GM12878 (cell line): ENCODE measurements around the gene BAG3. TPM values are rescaled to one million over a fixed set of nuclear protein-coding genes. Genes with fewer than 3 reads are reported as not detected.

Experiments used
- ATAC-seq: fragments of 200-7000 bp; cut with Tn5 transposase; 3 replicates; pipeline ENCODE4 v1.9.1; 2020; ENCODE audit warnings: mild to moderate bottlenecking, moderate library complexity
- BruUV-seq: library from RNA; stranded (reverse); fragments of 400-500 nt; replicated peaks from 2 replicates; lab custom pipeline; 2021; lab: Mats Ljungman, UMichigan
- CTCF ChIA-PET: fragments of 300-600 bp; sonication (Branson Sonifier 250); formaldehyde crosslinking; extraction: SDS; loops from one replicate; lab custom pipeline; 2021; ENCODE audit warnings: inconsistent platforms; lab: Yijun Ruan, JAX
- POLR2A ChIA-PET: fragments of 350-600 bp; formaldehyde crosslinking; extraction: SDS; loops from one replicate; lab custom pipeline; 2021; ENCODE audit warnings: inconsistent platforms; lab: Charles Lee
- RAD21 ChIA-PET: fragments of 300-600 bp; sonication (Branson Sonifier 250); formaldehyde crosslinking; loops from one replicate; lab custom pipeline; 2023; ENCODE audit warnings: antibody characterized with exemption; ENCODE audit not compliant: unreplicated experiment; lab: Charles Lee
- SMC1A ChIA-PET: fragments of 300-600 bp; sonication (Branson Sonifier 250); formaldehyde crosslinking; loops from one replicate; lab custom pipeline; 2023; ENCODE audit not compliant: unreplicated experiment, uncharacterized antibody; lab: Charles Lee
- DNase-seq: peaks from one replicate; pipeline ENCODE4 v3.0.0-alpha.2; 2011; ENCODE audit warnings: low read depth, low spot score
- FAIRE-seq: peaks from 3 replicates; lab custom pipeline; 2011; peaks lifted over from hg19 to GRCh38; lab: Jason Lieb, UNC
- H2AFZ ChIP-seq: 2 replicates; pipeline ENCODE4 v1.6.0; 2011; ENCODE audit warnings: low read depth, low read length, control low read depth; ENCODE audit not compliant: control insufficient read depth
- H3K27ac ChIP-seq: 2 replicates; pipeline ENCODE4 v1.5.1; 2011; ENCODE audit warnings: control low read depth; ENCODE audit not compliant: control insufficient read depth, insufficient read depth
- H3K27me3 ChIP-seq, 2 experiments: replicated peaks in 1 of 2; 2 replicates each; pipeline versions ENCODE4 v1.6.0 to v1.6.1; 2011; ENCODE audit warnings: low read length in 1 of 2; ENCODE audit not compliant: control insufficient read depth in 2 of 2, insufficient read depth in 2 of 2
- H3K36me3 ChIP-seq, 2 experiments: 2 replicates each; pipeline ENCODE4 v1.5.1; 2011; ENCODE audit warnings: low read length in 1 of 2; ENCODE audit not compliant: control insufficient read depth in 2 of 2, insufficient read depth in 2 of 2
- H3K4me1 ChIP-seq: 2 replicates; pipeline ENCODE4 v1.6.1; 2011; ENCODE audit warnings: mild to moderate bottlenecking, low read length, moderate library complexity, mixed read lengths; ENCODE audit not compliant: control insufficient read depth, insufficient read depth
- H3K4me2 ChIP-seq: 2 replicates; pipeline ENCODE4 v1.6.0; 2011; ENCODE audit warnings: control low read depth; ENCODE audit not compliant: control insufficient read depth, insufficient read depth
- H3K4me3 ChIP-seq: fragments of 200-600 bp; sonication (generic); 2 replicates; pipeline ENCODE4 v1.5.1; 2016
- H3K79me2 ChIP-seq: 2 replicates; pipeline ENCODE4 v1.6.0; 2011; ENCODE audit warnings: low read length; ENCODE audit not compliant: control insufficient read depth, insufficient read depth
- H3K9ac ChIP-seq: 2 replicates; pipeline ENCODE4 v1.8.0; 2011; ENCODE audit warnings: low read length, control low read depth, mixed read lengths; ENCODE audit not compliant: control insufficient read depth, insufficient read depth
- H3K9me3 ChIP-seq: replicated peaks from 3 replicates; pipeline ENCODE4 v1.5.1; 2011; ENCODE audit warnings: mild to moderate bottlenecking, low read length; ENCODE audit not compliant: control insufficient read depth, insufficient read depth
- H4K20me1 ChIP-seq: 2 replicates; pipeline ENCODE4 v1.6.0; 2011; ENCODE audit not compliant: control insufficient read depth, insufficient read depth
- CBX3 ChIP-seq: fragments of 200-600 bp; sonication (generic); IDR thresholded peaks from 2 replicates; pipeline ENCODE4 v1.6.1; 2016; ENCODE audit warnings: low read depth, borderline replicate concordance
- HCFC1 ChIP-seq: fragments of 150-350 bp; IDR thresholded peaks from 2 replicates; pipeline ENCODE4 v1.6.1; 2014; ENCODE audit warnings: low read length
- HDGF ChIP-seq: fragments of 450-650 bp; IDR thresholded peaks from 2 replicates; pipeline ENCODE4 v1.6.1; 2016; ENCODE audit warnings: antibody characterized with exemption
- KAT2A ChIP-seq: conservative IDR thresholded peaks from 2 replicates; pipeline ENCODE4 v1.6.1; 2011; ENCODE audit warnings: low read depth, low read length; ENCODE audit not compliant: control insufficient read depth
- PML ChIP-seq: IDR thresholded peaks from 2 replicates; pipeline ENCODE4 v1.6.1; 2012; ENCODE audit warnings: low read length, inconsistent platforms
- POLR2A ChIP-seq: IDR thresholded peaks from 2 replicates; pipeline ENCODE4 v1.6.1; 2011; ENCODE audit warnings: low read depth, mild to moderate bottlenecking, low read length
- RELA ChIP-seq: fragments of 450-650 bp; IDR thresholded peaks from 2 replicates; pipeline ENCODE4 v1.8.0; 2014; ENCODE audit warnings: borderline replicate concordance; ENCODE audit not compliant: partially characterized antibody
- SPI1 ChIP-seq: IDR thresholded peaks from 2 replicates; pipeline ENCODE4 v1.6.1; 2011; ENCODE audit warnings: low read depth, mild to moderate bottlenecking, low read length, moderate library complexity, borderline replicate concordance; ENCODE audit not compliant: insufficient read depth
- SREBF1 ChIP-seq: IDR thresholded peaks from 2 replicates; pipeline ENCODE4 v1.6.1; 2012; ENCODE audit warnings: mild to moderate bottlenecking, low read length
- SRF ChIP-seq, 2 experiments: IDR thresholded peaks; 2 replicates each; pipeline ENCODE4 v1.6.1; 2011; ENCODE audit warnings: low read depth in 2 of 2, low read length in 2 of 2, mild to moderate bottlenecking in 1 of 2, moderate library complexity in 1 of 2
- STAT3 ChIP-seq: IDR thresholded peaks from 2 replicates; pipeline ENCODE4 v1.6.1; 2011; ENCODE audit warnings: low read depth, low read length, improper control_type of control experiment
- YBX1 ChIP-seq: fragments of 450-650 bp; IDR thresholded peaks from 2 replicates; pipeline ENCODE4 v1.6.1; 2016; ENCODE audit warnings: antibody characterized with exemption
- WGBS: methylation state at CpG from one replicate; pipeline ENCODE4 v1.1.6; 2016; ENCODE audit warnings: low lambda C conversion rate; ENCODE audit not compliant: insufficient replicate concordance, insufficient coverage; ENCODE audit errors: missing lambda C conversion rate; 5-methylcytosine and 5-hydroxymethylcytosine counted together
- in situ Hi-C: fragments of 300-500 bp; cut with MboI; formaldehyde crosslinking; loops from 9 replicates; pipeline ENCODE4 v1.14.3; 2018; ENCODE audit warnings: mixed read lengths
- intact Hi-C: fragments of 100-400 bp; cut with micrococcal nuclease; formaldehyde crosslinking; loops from one replicate; pipeline ENCODE4 v1.14.2; 2022; ENCODE audit not compliant: unreplicated experiment
- polyA plus RNA-seq, 11 experiments: library from polyadenylated mRNA; depleted of rRNA in 4 of 11; unstranded in 6 of 11; stranded (reverse) in 5 of 11; fragments of >200 nt; fragmentation: Nextera tagmentation in 4 of 11; fragmentation: Illumina TruSeq in 1 of 11; extraction: Ambion mirVana in 4 of 11; extraction: Trizol in 1 of 11; gene quantifications; 1 replicate in 1 of 11; 2 replicates in 10 of 11; pipeline versions ENCODE4 v1.2.1 to v1.2.3, GENCODE V29; 2011 to 2016; ENCODE audit warnings: inconsistent platforms in 2 of 11, missing spikeins in 2 of 11, low read depth in 1 of 11
- total RNA-seq, 4 experiments: library from RNA; depleted of rRNA in 3 of 4; stranded (reverse); fragments of >200 nt in 3 of 4; fragmentation: Illumina TruSeq in 1 of 4; extraction: Trizol in 1 of 4; gene quantifications; 2 replicates each; pipeline versions ENCODE4 v1.2.1 to v1.2.3, GENCODE V29; 2013 to 2021
- TF ChIP-seq, protein P1 (sequence below): fragments of 450-650 bp; IDR thresholded peaks from 2 replicates; pipeline ENCODE4 v1.6.1; 2017; ENCODE audit warnings: low read depth, mild to moderate bottlenecking, moderate library complexity
- TF ChIP-seq, protein P2 (sequence below): fragments of 450-650 bp; IDR thresholded peaks from 2 replicates; pipeline ENCODE4 v1.6.1; 2017; ENCODE audit warnings: mild to moderate bottlenecking
- TF ChIP-seq, protein P3 (sequence below): IDR thresholded peaks from 2 replicates; pipeline ENCODE4 v1.6.1; 2011; ENCODE audit warnings: borderline replicate concordance, low read depth, mild to moderate bottlenecking, moderate library complexity, low read length; ENCODE audit not compliant: insufficient read depth, poor library complexity, severe bottlenecking

Gene BAG3
- total and polyA plus RNA-seq, 10 of the 15 experiments (the other 5 are each of a cell fraction or from before 2014, with no cell fraction given) = 0.71 to 14.1 (median 4.3) TPM

GRCh38 chr10:119700321-119700954 lies 49.3 kb downstream of the BAG3 start:
- Histone ChIP-seq H3K9me3 (peaks cover 2% of the 10 kb centered on the region; the same call in 2 of the 3 replicates), H3K4me3 (no peak overlapping the region), H3K27ac (peak overlapping the region; percentile 55), H3K79me2 (no peaks in the 10 kb centered on the region), H3K4me2 (peak overlapping the region; percentile 72), H3K27me3 (no peaks in the 10 kb centered on the region), H3K4me1 (peaks cover 54% of the 10 kb centered on the region), H4K20me1 (no peaks in the 10 kb centered on the region), H2AFZ (no peak overlapping the region), H3K9ac (no peak overlapping the region; the same call in 1 of the 2 replicates), H3K36me3 (no peaks in the 10 kb centered on the region)
- ChIA-PET POLR2A (interaction anchor here (0.6 to 2.8 kb wide), 5 partner anchors 8 to 38 kb away, joined by 3 to 58 read pairs (median 6); partner anchors contain the start of gene INPP5F), CTCF (interaction anchor here (1.3 to 6.5 kb wide), 4 partner anchors 13 to 158 kb away, joined by 4 to 45 read pairs (median 4); no protein-coding TSS in a partner anchor), RAD21 (interaction anchor here (0.9 to 9.5 kb wide), 4 partner anchors 13 to 102 kb away, joined by 3 to 143 read pairs (median 3); partner anchors contain the start of gene INPP5F), SMC1A (interaction anchor here (0.7 to 9.6 kb wide), 7 partner anchors 9 to 159 kb away, joined by 3 to 165 read pairs (median 12); partner anchors contain the start of gene INPP5F)
- FAIRE-seq = peak; percentile 27
- no TSS peak for BruUV-seq
- WGBS = 3% methylated on average over 4 of the region's 4 CpGs
- intact Hi-C loops = loop anchor here (5.0 kb wide), 1 partner anchor 37 kb away; no protein-coding TSS in a partner anchor
- in situ Hi-C loops = no loop called here
- ATAC-seq = peak; percentile 56
- DNase-seq = no peak
- TF ChIP-seq CBX3 (no peak), RELA (no peak), STAT3 (no peak), KAT2A (no peak), HCFC1 (no peak), PML (0 out of 2 replicates have a peak, but pooled peaks have one; percentile 55), SPI1 (peak; percentile 98), YBX1 (no peak), POLR2A (no peak), HDGF (no peak), SREBF1 (no peak), SRF (IDR thresholded peaks at IDR 0.05; ENCODE audit: low read depth in 2 of 2, low read length in 2 of 2) (no peak)
- TF ChIP-seq, protein P1, sequence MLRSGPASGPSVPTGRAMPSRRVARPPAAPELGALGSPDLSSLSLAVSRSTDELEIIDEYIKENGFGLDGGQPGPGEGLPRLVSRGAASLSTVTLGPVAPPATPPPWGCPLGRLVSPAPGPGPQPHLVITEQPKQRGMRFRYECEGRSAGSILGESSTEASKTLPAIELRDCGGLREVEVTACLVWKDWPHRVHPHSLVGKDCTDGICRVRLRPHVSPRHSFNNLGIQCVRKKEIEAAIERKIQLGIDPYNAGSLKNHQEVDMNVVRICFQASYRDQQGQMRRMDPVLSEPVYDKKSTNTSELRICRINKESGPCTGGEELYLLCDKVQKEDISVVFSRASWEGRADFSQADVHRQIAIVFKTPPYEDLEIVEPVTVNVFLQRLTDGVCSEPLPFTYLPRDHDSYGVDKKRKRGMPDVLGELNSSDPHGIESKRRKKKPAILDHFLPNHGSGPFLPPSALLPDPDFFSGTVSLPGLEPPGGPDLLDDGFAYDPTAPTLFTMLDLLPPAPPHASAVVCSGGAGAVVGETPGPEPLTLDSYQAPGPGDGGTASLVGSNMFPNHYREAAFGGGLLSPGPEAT = peak; percentile 94; the same call in 1 of the 2 replicates
- TF ChIP-seq, protein P2, sequence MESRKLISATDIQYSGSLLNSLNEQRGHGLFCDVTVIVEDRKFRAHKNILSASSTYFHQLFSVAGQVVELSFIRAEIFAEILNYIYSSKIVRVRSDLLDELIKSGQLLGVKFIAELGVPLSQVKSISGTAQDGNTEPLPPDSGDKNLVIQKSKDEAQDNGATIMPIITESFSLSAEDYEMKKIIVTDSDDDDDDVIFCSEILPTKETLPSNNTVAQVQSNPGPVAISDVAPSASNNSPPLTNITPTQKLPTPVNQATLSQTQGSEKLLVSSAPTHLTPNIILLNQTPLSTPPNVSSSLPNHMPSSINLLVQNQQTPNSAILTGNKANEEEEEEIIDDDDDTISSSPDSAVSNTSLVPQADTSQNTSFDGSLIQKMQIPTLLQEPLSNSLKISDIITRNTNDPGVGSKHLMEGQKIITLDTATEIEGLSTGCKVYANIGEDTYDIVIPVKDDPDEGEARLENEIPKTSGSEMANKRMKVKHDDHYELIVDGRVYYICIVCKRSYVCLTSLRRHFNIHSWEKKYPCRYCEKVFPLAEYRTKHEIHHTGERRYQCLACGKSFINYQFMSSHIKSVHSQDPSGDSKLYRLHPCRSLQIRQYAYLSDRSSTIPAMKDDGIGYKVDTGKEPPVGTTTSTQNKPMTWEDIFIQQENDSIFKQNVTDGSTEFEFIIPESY = no peak
- TF ChIP-seq, protein P3, sequence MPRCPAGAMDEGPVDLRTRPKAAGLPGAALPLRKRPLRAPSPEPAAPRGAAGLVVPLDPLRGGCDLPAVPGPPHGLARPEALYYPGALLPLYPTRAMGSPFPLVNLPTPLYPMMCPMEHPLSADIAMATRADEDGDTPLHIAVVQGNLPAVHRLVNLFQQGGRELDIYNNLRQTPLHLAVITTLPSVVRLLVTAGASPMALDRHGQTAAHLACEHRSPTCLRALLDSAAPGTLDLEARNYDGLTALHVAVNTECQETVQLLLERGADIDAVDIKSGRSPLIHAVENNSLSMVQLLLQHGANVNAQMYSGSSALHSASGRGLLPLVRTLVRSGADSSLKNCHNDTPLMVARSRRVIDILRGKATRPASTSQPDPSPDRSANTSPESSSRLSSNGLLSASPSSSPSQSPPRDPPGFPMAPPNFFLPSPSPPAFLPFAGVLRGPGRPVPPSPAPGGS = peak; percentile 67
